Liver (tissue), 9 donors: Measurements from ENCODE around the gene SPOP. TPM values are rescaled to one million over a fixed set of nuclear protein-coding genes. Genes with fewer than 3 reads are reported as not detected.

Experiments
- DNase-seq: peaks from one replicate; pipeline ENCODE4 v3.0.0-alpha.2; 2017; ENCODE audit warnings: low spot score
- H3K27ac ChIP-seq, 2 donors: one replicate each; pipeline ENCODE4 v1.7.0; 2013; ENCODE audit warnings: inconsistent platforms in 2 of 2, low read length in 2 of 2, control low read depth in 1 of 2, low read depth in 1 of 2, mild to moderate bottlenecking in 1 of 2
- H3K27me3 ChIP-seq, 4 donors: one replicate each; pipeline versions ENCODE4 v1.6.1 to v1.7.0; 2013; ENCODE audit warnings: low read length in 3 of 4, inconsistent platforms in 1 of 4, mild to moderate bottlenecking in 1 of 4, moderate library complexity in 1 of 4; ENCODE audit not compliant: control insufficient read depth in 4 of 4, insufficient read depth in 4 of 4
- H3K36me3 ChIP-seq, 4 donors: one replicate each; pipeline versions ENCODE4 v1.6.1 to v1.7.0; 2013; ENCODE audit warnings: low read length in 3 of 4, mild to moderate bottlenecking in 3 of 4, low read depth in 1 of 4, moderate library complexity in 1 of 4; ENCODE audit not compliant: control insufficient read depth in 4 of 4, insufficient read depth in 3 of 4
- H3K4me1 ChIP-seq, 4 donors: one replicate each; pipeline versions ENCODE4 v1.6.1 to v1.7.0; 2013; ENCODE audit warnings: low read length in 3 of 4, mild to moderate bottlenecking in 3 of 4, moderate library complexity in 1 of 4; ENCODE audit not compliant: control insufficient read depth in 4 of 4, insufficient read depth in 4 of 4
- H3K4me3 ChIP-seq, 3 donors: one replicate each; pipeline versions ENCODE4 v1.6.1 to v1.7.0; 2013; ENCODE audit warnings: low read length in 3 of 3, control low read depth in 1 of 3, low read depth in 1 of 3, mild to moderate bottlenecking in 1 of 3
- H3K9ac ChIP-seq, 2 donors: one replicate each; pipeline ENCODE4 v1.7.0; 2013; ENCODE audit warnings: low read length in 2 of 2, mild to moderate bottlenecking in 2 of 2, moderate library complexity in 2 of 2, control low read depth in 1 of 2, low read depth in 1 of 2
- H3K9me3 ChIP-seq, 4 donors: one replicate each; pipeline versions ENCODE4 v1.6.1 to v1.7.0; 2013; ENCODE audit warnings: low read length in 3 of 4; ENCODE audit not compliant: control insufficient read depth in 4 of 4
- EGR1 ChIP-seq, 2 donors: IDR thresholded peaks; 2 replicates each; pipeline ENCODE4 v1.6.1; 2016 to 2018; ENCODE audit warnings: antibody characterized with exemption in 2 of 2, low read depth in 2 of 2
- FOXA1 ChIP-seq: IDR thresholded peaks from 2 replicates; pipeline ENCODE4 v1.6.1; 2016; ENCODE audit warnings: antibody characterized with exemption
- GABPA ChIP-seq, 2 donors: IDR thresholded peaks in 1 of 2; conservative IDR thresholded peaks in 1 of 2; 2 replicates each; pipeline ENCODE4 v1.6.1; 2016; ENCODE audit warnings: antibody characterized with exemption in 2 of 2, mild to moderate bottlenecking in 1 of 2, moderate library complexity in 1 of 2
- HNF4A ChIP-seq, 2 donors: conservative IDR thresholded peaks; 2 replicates each; pipeline ENCODE4 v1.6.1; 2016; ENCODE audit warnings: antibody characterized with exemption in 2 of 2, mild to moderate bottlenecking in 2 of 2
- HNF4G ChIP-seq: IDR thresholded peaks from 2 replicates; pipeline ENCODE4 v1.6.1; 2016; ENCODE audit warnings: antibody characterized with exemption
- JUND ChIP-seq, 2 donors: IDR thresholded peaks; 2 replicates each; pipeline ENCODE4 v1.6.1; 2016; ENCODE audit warnings: antibody characterized with exemption in 2 of 2
- NR2F2 ChIP-seq: IDR thresholded peaks from 2 replicates; pipeline ENCODE4 v1.6.1; 2016; ENCODE audit warnings: antibody characterized with exemption
- RAD21 ChIP-seq, 2 donors: IDR thresholded peaks; 2 replicates each; pipeline ENCODE4 v1.6.1; 2016; ENCODE audit warnings: antibody characterized with exemption in 2 of 2, mild to moderate bottlenecking in 2 of 2
- RXRA ChIP-seq, 2 donors: IDR thresholded peaks; 2 replicates each; pipeline ENCODE4 v1.6.1; 2017 to 2018; ENCODE audit warnings: antibody characterized with exemption in 2 of 2, mild to moderate bottlenecking in 1 of 2
- TAF1 ChIP-seq: conservative IDR thresholded peaks from 2 replicates; pipeline ENCODE4 v1.6.1; 2016; ENCODE audit warnings: antibody characterized with exemption, mild to moderate bottlenecking
- YY1 ChIP-seq: IDR thresholded peaks from 2 replicates; pipeline ENCODE4 v1.6.1; 2016; ENCODE audit warnings: antibody characterized with exemption, mild to moderate bottlenecking
- WGBS: extraction: QIAGEN DNeasy Blood & Tissue Kit; methylation state at CpG from one replicate; pipeline ENCODE4 v1.1.7; 2013; 5-methylcytosine and 5-hydroxymethylcytosine counted together
- polyA plus RNA-seq, 2 donors: library from polyadenylated mRNA; stranded (reverse) in 1 of 2; unstranded in 1 of 2; fragments of 200-250 nt in 1 of 2; fragments of >200 nt in 1 of 2; fragmentation: Nextera tagmentation in 1 of 2; extraction: Ambion mirVana in 1 of 2; gene quantifications; one replicate each; pipeline versions ENCODE4 v1.2.1 to v1.2.3, GENCODE V29; 2013 to 2015
- total RNA-seq, 2 donors: library from RNA; depleted of rRNA; stranded (reverse); fragments of >200 nt; gene quantifications; one replicate each; pipeline ENCODE4 v1.2.3, GENCODE V29; 2014
- TF ChIP-seq, protein P1 (sequence below): IDR thresholded peaks from 2 replicates; pipeline ENCODE4 v1.6.1; 2016; ENCODE audit warnings: antibody characterized with exemption, mild to moderate bottlenecking
- TF ChIP-seq, protein P2 (sequence below): IDR thresholded peaks from 2 replicates; pipeline ENCODE4 v1.6.1; 2016; ENCODE audit warnings: antibody characterized with exemption
- TF ChIP-seq, protein P3 (sequence below): IDR thresholded peaks from 2 replicates; pipeline ENCODE4 v1.6.1; 2016; ENCODE audit warnings: antibody characterized with exemption
- TF ChIP-seq, protein P4 (sequence below): IDR thresholded peaks from 2 replicates; pipeline ENCODE4 v1.6.1; 2016; ENCODE audit warnings: antibody characterized with exemption
- TF ChIP-seq, protein P5 (sequence below): fragments of 150-350 bp; IDR thresholded peaks from 2 replicates; pipeline ENCODE4 v1.5.1; 2017; ENCODE audit warnings: improper control_type of control experiment, low read depth, low read length; ENCODE audit not compliant: missing input control
- donor health status: healthy.
- donor health status: healthy.
- donor health status: healthy.
- donor health status: healthy.
- donor health status: healthy.

The SPOP gene
- total and polyA plus RNA-seq, 4 donors: 21.6 to 50.8 (median 42.4) TPM

DNA sequence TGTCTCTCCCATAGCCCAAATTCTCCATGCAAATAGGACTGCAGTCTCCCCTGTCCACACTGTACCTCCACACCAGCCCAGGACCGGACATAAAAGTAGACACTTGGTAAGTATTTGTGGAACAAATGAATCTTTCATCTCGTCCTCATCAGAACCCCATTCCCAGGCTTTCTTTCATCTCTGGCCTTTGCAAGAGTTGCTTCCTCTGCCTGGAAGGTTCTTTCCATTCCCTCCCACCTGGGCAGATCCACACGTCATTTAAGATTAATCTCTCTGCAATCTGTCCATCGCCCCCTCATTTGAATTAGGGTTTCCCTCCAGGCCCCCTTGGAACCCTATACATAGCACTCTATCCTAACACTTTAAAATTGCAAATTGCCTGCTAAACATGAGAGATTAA lies 106.1 kb downstream of the SPOP start:
- Histone ChIP-seq H3K4me1 (peaks cover 10 to 32% (median 15%) of the 10 kb centered on the region in 4 donors), H3K36me3 (no peaks in the 10 kb centered on the region), H3K9ac (no peak overlapping the region), H3K4me3 (no peak overlapping the region), H3K27me3 (peaks cover 0 to 3% (median under 1%) of the 10 kb centered on the region in 4 donors), H3K27ac (no peak overlapping the region), H3K9me3 (no peaks in the 10 kb centered on the region)
- TF ChIP-seq RXRA (IDR thresholded peaks at IDR 0.05) (no peak), JUND (IDR thresholded peaks at IDR 0.05) (no peak), FOXA1 (no peak)
- TF ChIP-seq, protein P1, sequence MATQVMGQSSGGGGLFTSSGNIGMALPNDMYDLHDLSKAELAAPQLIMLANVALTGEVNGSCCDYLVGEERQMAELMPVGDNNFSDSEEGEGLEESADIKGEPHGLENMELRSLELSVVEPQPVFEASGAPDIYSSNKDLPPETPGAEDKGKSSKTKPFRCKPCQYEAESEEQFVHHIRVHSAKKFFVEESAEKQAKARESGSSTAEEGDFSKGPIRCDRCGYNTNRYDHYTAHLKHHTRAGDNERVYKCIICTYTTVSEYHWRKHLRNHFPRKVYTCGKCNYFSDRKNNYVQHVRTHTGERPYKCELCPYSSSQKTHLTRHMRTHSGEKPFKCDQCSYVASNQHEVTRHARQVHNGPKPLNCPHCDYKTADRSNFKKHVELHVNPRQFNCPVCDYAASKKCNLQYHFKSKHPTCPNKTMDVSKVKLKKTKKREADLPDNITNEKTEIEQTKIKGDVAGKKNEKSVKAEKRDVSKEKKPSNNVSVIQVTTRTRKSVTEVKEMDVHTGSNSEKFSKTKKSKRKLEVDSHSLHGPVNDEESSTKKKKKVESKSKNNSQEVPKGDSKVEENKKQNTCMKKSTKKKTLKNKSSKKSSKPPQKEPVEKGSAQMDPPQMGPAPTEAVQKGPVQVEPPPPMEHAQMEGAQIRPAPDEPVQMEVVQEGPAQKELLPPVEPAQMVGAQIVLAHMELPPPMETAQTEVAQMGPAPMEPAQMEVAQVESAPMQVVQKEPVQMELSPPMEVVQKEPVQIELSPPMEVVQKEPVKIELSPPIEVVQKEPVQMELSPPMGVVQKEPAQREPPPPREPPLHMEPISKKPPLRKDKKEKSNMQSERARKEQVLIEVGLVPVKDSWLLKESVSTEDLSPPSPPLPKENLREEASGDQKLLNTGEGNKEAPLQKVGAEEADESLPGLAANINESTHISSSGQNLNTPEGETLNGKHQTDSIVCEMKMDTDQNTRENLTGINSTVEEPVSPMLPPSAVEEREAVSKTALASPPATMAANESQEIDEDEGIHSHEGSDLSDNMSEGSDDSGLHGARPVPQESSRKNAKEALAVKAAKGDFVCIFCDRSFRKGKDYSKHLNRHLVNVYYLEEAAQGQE: no peak
- DNase-seq: no peak
- 49% methylated on average over 4 of the region's 4 CpGs for WGBS

DNA sequence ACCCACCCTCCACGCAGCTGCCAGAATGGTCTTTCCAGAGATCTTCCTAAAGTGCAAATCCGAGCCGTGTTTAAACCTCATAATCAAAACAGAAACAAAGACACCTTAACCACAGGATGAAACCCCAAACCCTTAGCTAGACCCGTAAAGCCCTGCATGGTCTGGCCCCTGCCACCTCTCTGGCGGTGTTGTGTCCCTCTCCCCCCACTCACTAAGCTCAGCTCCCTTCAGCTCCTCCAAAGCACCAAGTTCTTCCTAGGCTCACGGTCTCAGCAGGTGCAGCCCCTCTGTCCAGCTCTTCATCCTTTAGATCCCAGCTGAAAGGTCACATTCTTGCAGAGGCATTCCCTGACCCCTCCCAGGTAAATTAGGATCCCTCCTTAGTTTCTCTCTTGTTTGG lies 106.6 kb downstream of the SPOP start:
- Histone ChIP-seq H3K27me3 (peaks cover 0 to 2% (median 0%) of the 10 kb centered on the region in 4 donors), H3K9ac (no peak overlapping the region), H3K4me3 (no peak overlapping the region), H3K27ac (no peak overlapping the region), H3K9me3 (no peaks in the 10 kb centered on the region), H3K36me3 (no peaks in the 10 kb centered on the region), H3K4me1 (peaks cover 7 to 28% (median 12%) of the 10 kb centered on the region in 4 donors)
- TF ChIP-seq RXRA (IDR thresholded peaks at IDR 0.05) (no peak), NR2F2 (no peak), YY1 (no peak), JUND (IDR thresholded peaks at IDR 0.05) (no peak)
- TF ChIP-seq, protein P2, sequence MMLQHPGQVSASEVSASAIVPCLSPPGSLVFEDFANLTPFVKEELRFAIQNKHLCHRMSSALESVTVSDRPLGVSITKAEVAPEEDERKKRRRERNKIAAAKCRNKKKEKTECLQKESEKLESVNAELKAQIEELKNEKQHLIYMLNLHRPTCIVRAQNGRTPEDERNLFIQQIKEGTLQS: no peak
- TF ChIP-seq, protein P3, sequence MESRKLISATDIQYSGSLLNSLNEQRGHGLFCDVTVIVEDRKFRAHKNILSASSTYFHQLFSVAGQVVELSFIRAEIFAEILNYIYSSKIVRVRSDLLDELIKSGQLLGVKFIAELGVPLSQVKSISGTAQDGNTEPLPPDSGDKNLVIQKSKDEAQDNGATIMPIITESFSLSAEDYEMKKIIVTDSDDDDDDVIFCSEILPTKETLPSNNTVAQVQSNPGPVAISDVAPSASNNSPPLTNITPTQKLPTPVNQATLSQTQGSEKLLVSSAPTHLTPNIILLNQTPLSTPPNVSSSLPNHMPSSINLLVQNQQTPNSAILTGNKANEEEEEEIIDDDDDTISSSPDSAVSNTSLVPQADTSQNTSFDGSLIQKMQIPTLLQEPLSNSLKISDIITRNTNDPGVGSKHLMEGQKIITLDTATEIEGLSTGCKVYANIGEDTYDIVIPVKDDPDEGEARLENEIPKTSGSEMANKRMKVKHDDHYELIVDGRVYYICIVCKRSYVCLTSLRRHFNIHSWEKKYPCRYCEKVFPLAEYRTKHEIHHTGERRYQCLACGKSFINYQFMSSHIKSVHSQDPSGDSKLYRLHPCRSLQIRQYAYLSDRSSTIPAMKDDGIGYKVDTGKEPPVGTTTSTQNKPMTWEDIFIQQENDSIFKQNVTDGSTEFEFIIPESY: no peak
- TF ChIP-seq, protein P4, sequence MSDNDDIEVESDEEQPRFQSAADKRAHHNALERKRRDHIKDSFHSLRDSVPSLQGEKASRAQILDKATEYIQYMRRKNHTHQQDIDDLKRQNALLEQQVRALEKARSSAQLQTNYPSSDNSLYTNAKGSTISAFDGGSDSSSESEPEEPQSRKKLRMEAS: no peak
- DNase-seq: no peak
- WGBS: 61% methylated on average over 6 of the region's 6 CpGs

DNA sequence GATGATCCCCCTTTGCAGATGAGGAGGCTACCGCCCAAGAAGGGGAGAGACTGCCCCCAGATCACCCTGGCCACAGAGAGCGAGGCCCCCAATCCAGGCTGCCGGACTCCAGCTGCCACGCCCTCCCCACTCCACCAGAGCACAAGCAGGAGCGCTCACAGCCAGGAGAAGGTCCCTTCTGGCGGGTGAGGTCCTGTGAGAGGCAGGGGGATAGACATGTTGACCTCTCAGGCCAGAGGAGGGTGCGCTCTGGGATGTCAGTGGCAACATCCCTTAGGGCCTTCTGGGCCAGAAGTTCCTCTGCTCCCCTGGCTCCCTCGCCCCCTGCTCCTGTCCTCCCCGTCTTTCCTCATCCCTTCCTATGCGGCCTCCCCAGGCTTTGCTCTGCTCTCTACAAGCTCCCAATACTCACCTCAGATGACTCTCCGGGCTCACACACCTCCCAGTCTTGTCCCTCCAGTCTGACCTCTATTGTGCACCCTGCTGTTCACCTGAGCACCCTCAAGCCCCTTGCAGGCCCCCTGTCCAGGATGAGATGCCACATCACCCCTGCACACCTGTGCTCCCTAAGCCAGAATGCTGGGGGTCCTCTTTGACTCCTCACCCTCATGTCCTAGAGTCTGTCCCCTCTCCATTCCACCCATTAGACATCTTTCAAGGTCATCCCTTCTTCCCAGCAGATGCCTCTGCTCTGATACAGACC lies 107.2 kb downstream of the SPOP start:
- 53% methylated on average over 11 of the region's 11 CpGs for WGBS
- no peak for DNase-seq
- peaks cover 0 to 2% (median 0%) of the 10 kb centered on the region in 4 donors for H3K27me3 ChIP-seq
- H3K36me3 ChIP-seq: no peaks in the 10 kb centered on the region
- no peak overlapping the region for H3K27ac ChIP-seq
- peaks cover 3 to 22% (median 7%) of the 10 kb centered on the region in 4 donors for H3K4me1 ChIP-seq
- no peak overlapping the region for H3K9ac ChIP-seq
- no peak overlapping the region for H3K4me3 ChIP-seq
- no peaks in the 10 kb centered on the region for H3K9me3 ChIP-seq
- TF ChIP-seq FOXA1 (no peak), HNF4A (conservative IDR thresholded peaks at IDR 0.05) (no peak), NR2F2 (no peak), YY1 (no peak), GABPA (IDR thresholded peaks at IDR 0.05 in 1 of 2, conservative IDR thresholded peaks at IDR 0.05 in 1 of 2) (no peak), RXRA (IDR thresholded peaks at IDR 0.05) (no peak), TAF1 (no peak), RAD21 (IDR thresholded peaks at IDR 0.05) (no peak), HNF4G (no peak), EGR1 (IDR thresholded peaks at IDR 0.05; ENCODE audit: low read depth in 2 of 2) (no peak)
- TF ChIP-seq, protein P3: no peak
- TF ChIP-seq, protein P5, sequence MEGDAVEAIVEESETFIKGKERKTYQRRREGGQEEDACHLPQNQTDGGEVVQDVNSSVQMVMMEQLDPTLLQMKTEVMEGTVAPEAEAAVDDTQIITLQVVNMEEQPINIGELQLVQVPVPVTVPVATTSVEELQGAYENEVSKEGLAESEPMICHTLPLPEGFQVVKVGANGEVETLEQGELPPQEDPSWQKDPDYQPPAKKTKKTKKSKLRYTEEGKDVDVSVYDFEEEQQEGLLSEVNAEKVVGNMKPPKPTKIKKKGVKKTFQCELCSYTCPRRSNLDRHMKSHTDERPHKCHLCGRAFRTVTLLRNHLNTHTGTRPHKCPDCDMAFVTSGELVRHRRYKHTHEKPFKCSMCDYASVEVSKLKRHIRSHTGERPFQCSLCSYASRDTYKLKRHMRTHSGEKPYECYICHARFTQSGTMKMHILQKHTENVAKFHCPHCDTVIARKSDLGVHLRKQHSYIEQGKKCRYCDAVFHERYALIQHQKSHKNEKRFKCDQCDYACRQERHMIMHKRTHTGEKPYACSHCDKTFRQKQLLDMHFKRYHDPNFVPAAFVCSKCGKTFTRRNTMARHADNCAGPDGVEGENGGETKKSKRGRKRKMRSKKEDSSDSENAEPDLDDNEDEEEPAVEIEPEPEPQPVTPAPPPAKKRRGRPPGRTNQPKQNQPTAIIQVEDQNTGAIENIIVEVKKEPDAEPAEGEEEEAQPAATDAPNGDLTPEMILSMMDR: no peak
